Activated naive CD4-positive, alpha-beta T cell treated with anti-CD3 and anti-CD28 coated beads for 36 hours (primary cell): ENCODE results near the gene DLG1. TPM values are rescaled to one million over a fixed set of nuclear protein-coding genes. Genes with fewer than 3 reads are reported as not detected.
"Not testable (repeated sequence)": the region's sequence is repeated elsewhere in the genome, so short reads cannot be mapped to it uniquely, and the experiment has no call there.

Experiments used
- CTCF ChIA-PET: fragments of 350-600 bp; sonication (Branson Sonifier 250); formaldehyde crosslinking; loops from one replicate; lab custom pipeline; 2021; ENCODE audit warnings: antibody characterized with exemption; lab: Charles Lee
- DNase-seq: peaks from one replicate; pipeline ENCODE4 v3.0.0-alpha.2; 2020
- H3K27ac Mint-ChIP-seq: one replicate; pipeline ENCODE4 v1.8.0; 2021; ENCODE audit warnings: mild to moderate bottlenecking, mixed read lengths
- H3K27me3 Mint-ChIP-seq: one replicate; pipeline ENCODE4 v1.8.0; 2021; ENCODE audit warnings: low read depth, mixed read lengths
- H3K36me3 Mint-ChIP-seq: one replicate; pipeline ENCODE4 v1.8.0; 2021; ENCODE audit warnings: low read depth, mixed read lengths
- H3K4me1 Mint-ChIP-seq: one replicate; pipeline ENCODE4 v1.8.0; 2021; ENCODE audit warnings: low read depth, mixed read lengths
- H3K4me3 Mint-ChIP-seq: one replicate; pipeline ENCODE4 v1.8.0; 2021; ENCODE audit warnings: mild to moderate bottlenecking, moderate library complexity, mixed read lengths
- H3K9me3 Mint-ChIP-seq: one replicate; pipeline ENCODE4 v1.8.0; 2021; ENCODE audit warnings: mixed read lengths
- intact Hi-C: fragments of 100-400 bp; cut with micrococcal nuclease; formaldehyde crosslinking; loops from one replicate; pipeline ENCODE4 v1.15.1; 2023
- total RNA-seq, 2 experiments: library from RNA; stranded (reverse); gene quantifications; one replicate each; pipeline ENCODE4 v1.2.3, GENCODE V29; 2021

The DLG1 gene
- total RNA-seq, 2 experiments from 2014 or later = 51.9 to 55.2 TPM

DNA sequence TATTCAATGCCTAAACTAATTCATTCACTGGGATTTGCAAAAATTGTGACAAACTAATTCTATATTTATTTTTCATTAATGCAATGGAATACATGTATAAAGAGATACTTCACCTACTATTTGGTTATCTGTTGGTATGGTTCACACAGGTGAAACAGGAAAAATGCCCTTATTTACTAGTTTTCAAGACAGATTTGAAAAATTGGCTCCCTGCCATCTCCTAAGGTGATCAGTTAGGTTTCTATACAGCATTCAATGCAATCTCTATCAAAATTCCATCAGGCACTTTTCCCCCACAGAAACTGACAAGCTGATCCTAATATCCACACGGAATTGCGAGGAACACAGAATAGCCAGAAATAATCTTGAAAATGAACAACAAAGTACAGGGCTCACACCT lies 101.1 kb downstream of the DLG1 start:
- no peaks in the 10 kb centered on the region for H3K9me3 Mint-ChIP-seq
- CTCF ChIA-PET = interaction anchor here (1.3 to 1.9 kb wide), 2 partner anchors 10 to 60 kb away, joined by 5 to 6 read pairs; no protein-coding TSS in a partner anchor
- peaks cover 6% of the 10 kb centered on the region for H3K36me3 Mint-ChIP-seq
- DNase-seq = no peak
- peaks cover 14% of the 10 kb centered on the region for H3K4me1 Mint-ChIP-seq
- no peak overlapping the region for H3K27ac Mint-ChIP-seq
- H3K27me3 Mint-ChIP-seq = no peaks in the 10 kb centered on the region
- intact Hi-C loops = no loop called here
- H3K4me3 Mint-ChIP-seq = no peak overlapping the region

DNA sequence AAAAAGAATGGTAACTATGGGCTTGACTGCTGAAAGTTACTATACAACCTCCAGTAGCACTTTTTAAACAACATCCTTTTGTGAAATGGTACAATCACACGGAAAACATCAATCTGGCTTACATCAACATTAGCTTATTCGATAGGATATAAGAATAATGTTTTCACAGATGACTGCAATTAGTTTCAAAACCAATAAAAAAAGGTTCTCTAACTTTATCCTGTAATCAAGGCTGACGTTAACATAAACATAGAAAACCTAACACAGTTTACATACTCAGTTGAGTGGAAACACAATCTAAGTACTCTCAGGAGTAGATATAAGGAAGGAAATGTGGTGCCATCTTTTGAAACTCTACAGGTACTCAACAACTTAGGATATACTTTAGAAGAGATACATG lies 102.2 kb downstream of the DLG1 start:
- CTCF ChIA-PET = interaction anchor here (1.1 kb wide), 1 partner anchor 418 kb away, joined by 3 read pairs; no protein-coding TSS in a partner anchor
- no peak for DNase-seq
- no peaks in the 10 kb centered on the region for H3K9me3 Mint-ChIP-seq
- peaks cover 12% of the 10 kb centered on the region for H3K4me1 Mint-ChIP-seq
- H3K27me3 Mint-ChIP-seq = no peaks in the 10 kb centered on the region
- H3K36me3 Mint-ChIP-seq = peaks cover 8% of the 10 kb centered on the region
- H3K4me3 Mint-ChIP-seq = no peak overlapping the region
- H3K27ac Mint-ChIP-seq = no peak overlapping the region
- intact Hi-C loops = no loop called here

DNA sequence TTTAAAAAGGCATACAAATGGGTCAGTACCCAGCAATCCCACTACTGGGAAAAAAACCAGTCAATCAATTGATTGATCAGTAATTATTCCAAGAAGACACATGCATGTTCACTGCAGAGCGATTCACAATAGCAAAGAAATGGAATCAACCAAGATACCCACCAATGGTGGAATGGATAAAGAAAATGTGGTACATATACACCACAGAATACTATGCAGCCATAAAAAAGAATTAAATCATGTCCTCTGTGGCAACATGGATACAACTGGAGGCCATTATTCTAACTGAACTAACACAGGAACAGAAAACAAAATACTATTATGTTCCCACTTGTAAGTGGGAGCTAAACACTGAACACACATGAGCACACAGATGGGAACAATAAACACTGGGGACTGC lies 103.1 kb downstream of the DLG1 start:
- Mint-ChIP-seq H3K27me3 (no peaks in the 10 kb centered on the region), H3K4me1 (peaks cover 7% of the 10 kb centered on the region), H3K36me3 (peaks cover 8% of the 10 kb centered on the region), H3K27ac (no peak overlapping the region), H3K9me3 (no peaks in the 10 kb centered on the region), H3K4me3 (no peak overlapping the region)
- intact Hi-C loops = no loop called here
- CTCF ChIA-PET = no interaction called here
- no peak for DNase-seq

DNA sequence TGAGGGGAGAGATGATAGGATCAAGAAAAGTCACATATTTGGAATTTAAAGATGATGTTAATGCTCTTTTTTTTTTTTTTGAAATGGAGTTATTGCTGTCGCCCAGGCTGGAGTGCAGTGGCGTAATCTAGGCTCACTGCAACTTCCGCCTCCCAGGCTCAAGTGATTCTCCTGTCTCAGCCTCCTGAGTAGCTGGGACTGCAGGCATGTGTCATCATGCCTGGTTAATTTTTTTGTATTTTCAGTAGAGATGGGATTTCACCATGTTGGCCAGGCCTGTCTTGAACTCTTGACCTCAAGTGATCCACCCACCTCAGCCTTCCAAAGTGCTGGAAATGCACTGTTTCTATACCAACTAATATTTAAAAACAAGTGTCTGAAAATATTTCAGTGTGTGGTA lies 104.7 kb downstream of the DLG1 start:
- Mint-ChIP-seq H3K27ac (peak overlapping the region; percentile 41), H3K4me1 (peaks cover 19% of the 10 kb centered on the region)
- CTCF ChIA-PET = interaction anchor here (0.6 kb wide), 1 partner anchor 349 kb away, joined by 3 read pairs; no protein-coding TSS in a partner anchor
- intact Hi-C loops, H3K4me3 Mint-ChIP-seq, H3K9me3 Mint-ChIP-seq, H3K36me3 Mint-ChIP-seq, H3K27me3 Mint-ChIP-seq, DNase-seq: not testable (repeated sequence)

DNA sequence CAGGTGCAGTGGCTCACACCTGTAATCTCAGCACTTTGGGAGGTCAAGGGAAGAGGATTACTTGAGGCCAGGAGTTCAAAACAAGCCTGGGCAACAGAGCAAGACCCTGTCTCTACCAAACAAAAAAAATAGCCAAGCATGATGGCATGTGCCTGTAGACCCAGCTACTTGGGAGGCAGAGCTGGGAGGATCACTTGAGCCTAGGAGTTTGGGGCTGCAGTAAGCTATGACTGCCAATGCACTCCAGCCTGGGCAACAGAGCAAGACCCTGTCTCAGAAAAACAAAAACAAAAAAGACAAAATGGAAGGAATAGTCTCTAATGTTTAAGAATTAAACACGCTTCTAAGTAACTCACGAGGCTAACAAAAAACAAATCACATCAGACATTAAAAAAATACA lies 106.5 kb downstream of the DLG1 start:
- no peaks in the 10 kb centered on the region for H3K9me3 Mint-ChIP-seq
- no peak for DNase-seq
- no peaks in the 10 kb centered on the region for H3K27me3 Mint-ChIP-seq
- H3K36me3 Mint-ChIP-seq = peaks cover 8% of the 10 kb centered on the region
- H3K27ac Mint-ChIP-seq = no peak overlapping the region
- intact Hi-C loops = no loop called here
- peaks cover 18% of the 10 kb centered on the region for H3K4me1 Mint-ChIP-seq
- no peak overlapping the region for H3K4me3 Mint-ChIP-seq
- CTCF ChIA-PET = interaction anchor here (1.1 kb wide), 1 partner anchor 88 kb away, joined by 3 read pairs; no protein-coding TSS in a partner anchor

DNA sequence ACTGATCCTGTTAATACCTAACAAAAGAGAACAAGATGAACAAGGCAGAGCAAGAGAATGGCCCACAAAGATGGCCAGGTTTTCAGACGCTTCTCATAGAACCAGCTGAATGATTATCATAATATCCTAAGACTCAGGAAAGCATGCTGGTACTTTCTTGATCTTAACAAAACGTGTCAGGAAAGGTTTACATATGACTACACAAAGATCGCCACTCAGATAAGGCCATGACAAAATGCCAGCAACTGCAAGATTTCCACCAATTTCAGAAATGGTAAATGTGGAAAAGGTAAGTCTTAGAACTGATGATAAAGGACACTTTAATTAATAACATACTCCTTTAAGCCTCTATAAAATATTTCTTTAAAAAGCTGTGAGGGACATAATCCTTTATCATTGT lies 108.8 kb downstream of the DLG1 start:
- Mint-ChIP-seq H3K4me1 (peaks cover 18% of the 10 kb centered on the region), H3K36me3 (peaks cover 6% of the 10 kb centered on the region), H3K9me3 (no peaks in the 10 kb centered on the region), H3K27me3 (no peaks in the 10 kb centered on the region), H3K4me3 (no peak overlapping the region), H3K27ac (no peak overlapping the region)
- CTCF ChIA-PET = interaction anchor here (0.7 to 1.1 kb wide), 4 partner anchors 35 to 360 kb away, joined by 3 read pairs; no protein-coding TSS in a partner anchor
- no peak for DNase-seq
- intact Hi-C loops = loop anchor here (5.0 kb wide), 1 partner anchor 352 kb away; no protein-coding TSS in a partner anchor

DNA sequence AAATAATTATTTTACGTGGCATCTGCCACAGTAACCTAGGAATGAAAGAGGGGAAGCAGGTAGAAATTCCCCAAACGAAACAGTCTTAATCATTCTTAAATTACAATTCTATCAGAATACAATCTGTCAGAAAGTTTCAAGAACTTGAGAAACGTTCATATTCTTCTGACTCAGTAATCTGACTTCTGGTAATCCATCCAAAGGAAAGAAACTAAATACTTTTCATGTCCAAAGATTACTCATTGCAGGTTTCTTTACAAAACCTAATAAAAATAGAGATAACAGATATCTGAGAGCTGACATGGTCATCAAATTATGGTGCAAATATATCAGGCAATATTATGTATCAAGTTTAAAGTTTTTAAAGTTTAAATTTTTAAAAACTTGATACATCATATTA lies 109.4 kb downstream of the DLG1 start:
- H3K4me3 Mint-ChIP-seq = no peak overlapping the region
- H3K4me1 Mint-ChIP-seq = peaks cover 18% of the 10 kb centered on the region
- H3K36me3 Mint-ChIP-seq = peaks cover 6% of the 10 kb centered on the region
- intact Hi-C loops = loop anchor here (5.0 kb wide), 1 partner anchor 352 kb away; no protein-coding TSS in a partner anchor
- CTCF ChIA-PET = interaction anchor here (1.0 to 1.3 kb wide), 4 partner anchors 9 to 213 kb away, joined by 3 to 4 read pairs (median 3); no protein-coding TSS in a partner anchor
- H3K27me3 Mint-ChIP-seq = no peaks in the 10 kb centered on the region
- H3K9me3 Mint-ChIP-seq = no peaks in the 10 kb centered on the region
- DNase-seq = no peak
- H3K27ac Mint-ChIP-seq = no peak overlapping the region

DNA sequence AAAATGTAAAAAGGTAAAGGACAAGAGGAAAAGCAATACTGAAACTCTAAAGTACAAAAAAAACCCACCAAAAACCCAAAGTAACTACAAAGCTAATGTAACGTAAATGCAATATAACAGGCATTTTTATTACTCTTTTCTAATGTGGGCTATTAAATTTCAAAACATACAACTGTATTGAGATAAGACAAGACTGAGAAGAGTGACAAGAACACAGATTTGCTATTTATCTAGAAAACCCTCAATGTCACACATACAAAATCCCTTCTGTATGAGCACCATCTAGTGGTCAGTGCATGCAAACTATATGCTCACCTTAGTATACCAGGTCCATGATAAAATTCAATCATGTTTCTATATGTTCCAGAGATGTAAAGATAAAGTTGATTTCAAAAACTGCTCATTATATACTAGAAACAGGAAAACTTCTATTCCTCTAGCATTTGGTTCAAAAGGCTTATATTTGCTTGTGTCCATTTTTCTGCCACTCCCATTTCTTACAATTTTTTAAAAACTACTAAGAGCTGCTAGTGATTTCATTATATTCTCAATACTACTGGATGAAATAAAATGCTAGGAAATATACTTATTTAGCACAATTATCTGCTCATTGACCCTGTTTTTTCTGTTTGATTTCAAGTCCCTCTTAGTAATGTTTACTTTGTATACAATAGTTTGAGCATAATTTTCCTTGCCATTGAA lies 111.4 kb downstream of the DLG1 start:
- Mint-ChIP-seq H3K27me3 (no peaks in the 10 kb centered on the region), H3K4me1 (peaks cover 16% of the 10 kb centered on the region), H3K27ac (no peak overlapping the region), H3K9me3 (no peaks in the 10 kb centered on the region), H3K4me3 (no peak overlapping the region), H3K36me3 (peaks cover 4% of the 10 kb centered on the region)
- intact Hi-C loops = loop anchor here (1.0 to 5.0 kb wide), 3 partner anchors 184 to 350 kb away; no protein-coding TSS in a partner anchor
- DNase-seq = peak; percentile 30
- CTCF ChIA-PET = interaction anchor here (0.8 to 2.1 kb wide), 13 partner anchors 10 to 364 kb away, joined by 3 to 8 read pairs (median 5); partner anchors contain the start of gene MELTF

DNA sequence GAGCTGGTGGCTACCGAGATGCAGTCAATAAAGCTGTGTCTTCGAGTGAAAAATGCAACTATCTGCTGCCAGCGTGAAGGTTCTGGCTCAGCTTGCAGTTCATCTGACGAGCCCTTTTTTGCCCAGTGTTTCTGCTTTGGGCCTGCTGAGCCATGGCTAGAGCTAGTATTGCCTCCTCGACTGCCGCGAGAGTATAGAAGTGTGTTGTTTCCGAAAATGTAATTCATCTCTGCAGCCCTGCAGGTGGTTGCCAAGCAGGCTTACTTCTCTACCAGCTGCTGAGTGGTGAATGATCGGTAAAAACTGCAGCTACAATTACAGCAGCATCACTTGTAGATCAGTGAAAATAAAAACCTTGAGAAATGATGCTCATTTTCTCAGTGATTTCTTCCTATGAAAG lies 114.8 kb downstream of the DLG1 start:
- DNase-seq = no peak
- no peak overlapping the region for H3K4me3 Mint-ChIP-seq

DNA sequence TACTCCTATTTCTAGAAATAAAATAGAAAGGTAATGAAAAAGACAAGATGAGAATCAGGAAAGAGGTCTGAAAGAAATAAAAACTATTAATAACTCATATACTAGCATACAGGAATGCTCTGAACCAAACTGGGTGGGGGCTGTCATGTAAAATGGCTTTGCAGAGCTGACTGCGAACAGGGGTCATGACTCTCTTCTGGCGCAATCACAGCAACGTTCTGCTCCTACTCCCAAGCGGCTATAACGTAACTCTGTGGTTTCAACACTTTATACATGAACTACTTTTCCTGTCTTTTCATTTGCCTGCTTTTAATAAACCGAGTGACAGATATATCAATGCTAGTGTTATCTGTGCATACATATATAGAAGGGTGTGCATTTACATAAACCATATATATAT lies 116.7 kb downstream of the DLG1 start:
- Mint-ChIP-seq H3K27ac (no peak overlapping the region), H3K9me3 (no peaks in the 10 kb centered on the region), H3K4me3 (no peak overlapping the region), H3K4me1 (no peaks in the 10 kb centered on the region), H3K36me3 (peaks cover 2% of the 10 kb centered on the region), H3K27me3 (no peaks in the 10 kb centered on the region)
- intact Hi-C loops = no loop called here
- no peak for DNase-seq
- CTCF ChIA-PET = no interaction called here

More for the DNA sequence above, 114.8 kb downstream of the DLG1 start:
- CTCF ChIA-PET = interaction anchor here (1.4 kb wide), 1 partner anchor 154 kb away, joined by 3 read pairs; the partner anchor contains the start of gene MELTF
- Mint-ChIP-seq H3K27ac (no peak overlapping the region), H3K9me3 (no peaks in the 10 kb centered on the region), H3K36me3 (peaks cover 2% of the 10 kb centered on the region), H3K27me3 (no peaks in the 10 kb centered on the region), H3K4me1 (no peaks in the 10 kb centered on the region)
- intact Hi-C loops = no loop called here

DNA sequence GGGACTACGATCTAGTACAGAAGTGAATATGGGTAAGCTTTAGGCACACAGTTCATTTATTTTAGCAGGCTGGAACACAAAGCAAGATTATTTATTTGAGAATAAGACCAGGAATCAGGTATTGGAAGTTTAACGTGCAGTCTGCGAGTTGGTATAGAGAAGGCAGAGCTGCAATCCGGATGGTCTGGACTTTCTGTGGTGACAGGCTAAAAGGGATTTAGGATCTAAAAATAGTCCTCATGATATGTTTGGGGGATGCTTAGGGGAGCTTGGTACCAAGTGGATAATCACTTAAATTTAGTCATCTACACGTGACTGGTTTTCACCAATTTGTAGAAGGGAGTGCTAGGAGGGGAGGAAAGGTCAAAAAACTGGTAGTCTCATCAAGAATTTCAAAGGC lies 119.4 kb downstream of the DLG1 start:
- CTCF ChIA-PET = no interaction called here
- Mint-ChIP-seq H3K36me3 (no peaks in the 10 kb centered on the region), H3K27ac (no peak overlapping the region)

DNA sequence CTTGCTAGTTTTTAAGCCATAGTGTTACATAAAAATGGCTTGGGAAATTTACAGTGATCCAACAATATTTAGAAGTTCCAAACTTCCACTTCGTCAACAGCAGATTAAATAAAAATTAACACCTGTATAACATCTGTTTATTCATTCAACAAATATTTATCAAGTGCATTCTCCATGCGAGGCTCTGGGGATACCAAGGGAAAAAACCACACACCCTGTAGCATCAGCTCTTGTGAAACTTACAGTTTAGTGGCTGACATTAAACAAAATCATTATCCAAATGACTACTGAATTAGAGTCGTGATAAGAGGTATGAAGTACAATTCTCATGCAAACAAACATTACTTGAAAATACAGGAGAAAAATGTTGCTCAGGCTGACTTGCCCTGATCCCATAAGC lies 122.9 kb downstream of the DLG1 start:
- intact Hi-C loops = no loop called here
- CTCF ChIA-PET = no interaction called here
- H3K4me3 Mint-ChIP-seq = no peak overlapping the region

More for the DNA sequence above, 119.4 kb downstream of the DLG1 start:
- intact Hi-C loops = no loop called here
- Mint-ChIP-seq H3K9me3 (no peaks in the 10 kb centered on the region), H3K4me3 (no peak overlapping the region), H3K4me1 (peaks cover 6% of the 10 kb centered on the region), H3K27me3 (no peaks in the 10 kb centered on the region)
- DNase-seq = no peak

More for the DNA sequence above, 122.9 kb downstream of the DLG1 start:
- Mint-ChIP-seq H3K27me3 (no peaks in the 10 kb centered on the region), H3K27ac (no peak overlapping the region), H3K9me3 (no peaks in the 10 kb centered on the region), H3K4me1 (peaks cover 8% of the 10 kb centered on the region), H3K36me3 (peaks cover 1% of the 10 kb centered on the region)
- no peak for DNase-seq
